ELF-1 (cell line): ENCODE results near the gene SLMAP.

Experiments used
- DNase-seq: peaks from one replicate; pipeline ENCODE4 v3.0.0-alpha.2; 2016; ENCODE audit warnings: low read depth, low spot score

The SLMAP gene

GRCh38 chr3:57892423-57892822, 136.3 kb downstream of the SLMAP start:
- no peak for DNase-seq

- DNase-seq: no peak
Observed at GRCh38 chr3:57893156-57893555, 137.0 kb downstream of the SLMAP start.

GRCh38 chr3:57893668-57894067, 137.6 kb downstream of the SLMAP start:
- no peak for DNase-seq

GRCh38 chr3:57896031-57896430, 139.9 kb downstream of the SLMAP start:
- no peak for DNase-seq

GRCh38 chr3:57896691-57897090, 140.6 kb downstream of the SLMAP start:
- no peak for DNase-seq

GRCh38 chr3:57900786-57901185, 144.7 kb downstream of the SLMAP start:
- DNase-seq: no peak

- DNase-seq: no peak
Observed at GRCh38 chr3:57903124-57903890, 147.2 kb downstream of the SLMAP start.

- DNase-seq: no peak
Observed at GRCh38 chr3:57910990-57911389, 154.9 kb downstream of the SLMAP start.

GRCh38 chr3:57911593-57911992, 155.5 kb downstream of the SLMAP start:
- DNase-seq: no peak

GRCh38 chr3:57917601-57918000, 161.5 kb downstream of the SLMAP start:
- no peak for DNase-seq

- no peak for DNase-seq
Observed at GRCh38 chr3:57918123-57918837, 162.2 kb downstream of the SLMAP start.

- DNase-seq: no peak
Observed at GRCh38 chr3:57919987-57920386, 163.9 kb downstream of the SLMAP start.

- no peak for DNase-seq
Observed at GRCh38 chr3:57923101-57923500, 167.0 kb downstream of the SLMAP start.

GRCh38 chr3:57923752-57924151, 167.6 kb downstream of the SLMAP start:
- no peak for DNase-seq

GRCh38 chr3:57927166-57927565, 171.1 kb downstream of the SLMAP start:
- no peak for DNase-seq

GRCh38 chr3:57927916-57928315, 171.8 kb downstream of the SLMAP start:
- no peak for DNase-seq

GRCh38 chr3:57928511-57928910, 172.4 kb downstream of the SLMAP start:
- DNase-seq: no peak

GRCh38 chr3:57929988-57930387, 173.9 kb downstream of the SLMAP start:
- no peak for DNase-seq

GRCh38 chr3:57933602-57934001, 177.5 kb downstream of the SLMAP start:
- DNase-seq: no peak

GRCh38 chr3:57934373-57934772, 178.3 kb downstream of the SLMAP start:
- no peak for DNase-seq

GRCh38 chr3:57935539-57935938, 179.4 kb downstream of the SLMAP start:
- DNase-seq: no peak

- DNase-seq: no peak
Observed at GRCh38 chr3:57937092-57937491, 181.0 kb downstream of the SLMAP start.

- DNase-seq: peak; percentile 44
Observed at GRCh38 chr3:57939775-57940174, 183.7 kb downstream of the SLMAP start.
